GM12874 (cell line): ENCODE results near the gene RFTN2.

Experiments
- CTCF ChIP-seq: IDR thresholded peaks from 2 replicates; pipeline ENCODE4 v1.5.1; 2011; ENCODE audit warnings: low read depth, mild to moderate bottlenecking, control low read depth, low read length, moderate library complexity; ENCODE audit not compliant: insufficient read depth

Gene RFTN2

GRCh38 chr2:197539734-197540133, 135.7 kb downstream of the RFTN2 start:
- no peak for TF ChIP-seq CTCF

- no peak for TF ChIP-seq CTCF
These were observed 137.0 kb downstream of the RFTN2 start for GRCh38 chr2:197538412-197538811.
